HG02885 (cell line): ENCODE results near the gene CNTNAP3B.
"Not testable (repeated sequence)": the region's sequence is repeated elsewhere in the genome, so short reads cannot be mapped to it uniquely, and the experiment has no call there.

Source experiments
- ATAC-seq: cut with Tn5 transposase; IDR thresholded peaks from one replicate; pipeline ENCODE4 v1.9.1; 2021; ENCODE audit warnings: mild to moderate bottlenecking; ENCODE audit not compliant: unreplicated experiment, poor library complexity

Gene CNTNAP3B

GRCh38 chr9:41980271-41980670, 149.0 kb downstream of the CNTNAP3B start:
- not testable (repeated sequence) for ATAC-seq

GRCh38 chr9:41977965-41978600, 151.1 kb downstream of the CNTNAP3B start:
- ATAC-seq, result not testable (repeated sequence)

GRCh38 chr9:41974906-41975305, 154.3 kb downstream of the CNTNAP3B start:
- ATAC-seq, result not testable (repeated sequence)

- ATAC-seq, result not testable (repeated sequence)
Measured at GRCh38 chr9:41953007-41953406, 176.2 kb downstream of the CNTNAP3B start.

- not testable (repeated sequence) for ATAC-seq
Measured at GRCh38 chr9:41941738-41942137, 187.5 kb downstream of the CNTNAP3B start.

GRCh38 chr9:41938143-41938542, 191.1 kb downstream of the CNTNAP3B start:
- ATAC-seq, result not testable (repeated sequence)

GRCh38 chr9:41935727-41936126, 193.5 kb downstream of the CNTNAP3B start:
- ATAC-seq, result not testable (repeated sequence)

GRCh38 chr9:41929172-41929571, 200.1 kb downstream of the CNTNAP3B start:
- not testable (repeated sequence) for ATAC-seq

- not testable (repeated sequence) for ATAC-seq
Measured at GRCh38 chr9:41917374-41917773, 211.9 kb downstream of the CNTNAP3B start.

- not testable (repeated sequence) for ATAC-seq
Measured at GRCh38 chr9:41905488-41905887, 223.7 kb downstream of the CNTNAP3B start.

GRCh38 chr9:41902762-41903161, 226.5 kb downstream of the CNTNAP3B start:
- ATAC-seq, result not testable (repeated sequence)

- ATAC-seq, result peak; percentile 51
Measured at GRCh38 chr9:41898720-41899343, 230.4 kb downstream of the CNTNAP3B start.

- ATAC-seq, result not testable (repeated sequence)
Measured at GRCh38 chr9:41874557-41874956, 254.7 kb downstream of the CNTNAP3B start.

- not testable (repeated sequence) for ATAC-seq
Measured at GRCh38 chr9:41855422-41855821, 273.8 kb downstream of the CNTNAP3B start.

GRCh38 chr9:41851848-41852740, 277.1 kb downstream of the CNTNAP3B start:
- not testable (repeated sequence) for ATAC-seq

- ATAC-seq, result not testable (repeated sequence)
Measured at GRCh38 chr9:41847829-41848228, 281.4 kb downstream of the CNTNAP3B start.
